ENCODE measurements around the gene TRANK1.
"Not testable (repeated sequence)": the region's sequence is repeated elsewhere in the genome, so short reads cannot be mapped to it uniquely, and the experiment has no call there.

The TRANK1 gene

GRCh38 chr3:36881735-36882134 lies 63.1 kb downstream of the TRANK1 start:
- DNase-seq (no peak), ATAC-seq (replicated peaks) (no peak)
- Mint-ChIP-seq H3K36me3 (ENCODE audit: insufficient read depth) (peaks cover 50% of the 10 kb centered on the region), H3K9me3 (no peaks in the 10 kb centered on the region), H3K27me3 (no peaks in the 10 kb centered on the region), H3K4me1 (ENCODE audit: low read depth in 2 of 2) (peaks cover 19 to 43% of the 10 kb centered on the region in 2 donors), H3K27ac (peak overlapping the region; percentile 24 to 88), H3K4me3 (no peak overlapping the region)

GRCh38 chr3:36879842-36880241 lies 65.0 kb downstream of the TRANK1 start:
- not testable (repeated sequence) for DNase-seq; ATAC-seq (replicated peaks); H3K9me3 Mint-ChIP-seq; H3K27ac Mint-ChIP-seq; H3K27me3 Mint-ChIP-seq; H3K4me3 Mint-ChIP-seq
- peaks cover 32 to 62% of the 10 kb centered on the region in 2 donors for H3K4me1 Mint-ChIP-seq (ENCODE audit: low read depth in 2 of 2)
- H3K36me3 Mint-ChIP-seq (ENCODE audit: insufficient read depth) = peaks cover 39% of the 10 kb centered on the region

- no peaks in the 10 kb centered on the region for H3K9me3 Mint-ChIP-seq
- H3K36me3 Mint-ChIP-seq (ENCODE audit: insufficient read depth) = peaks cover 32% of the 10 kb centered on the region
- H3K4me3 Mint-ChIP-seq = no peak overlapping the region
- peak overlapping the region; percentile 70 to 96 for H3K27ac Mint-ChIP-seq
- no peak for ATAC-seq (replicated peaks)
- H3K27me3 Mint-ChIP-seq = no peaks in the 10 kb centered on the region
- peaks cover 40 to 56% of the 10 kb centered on the region in 2 donors for H3K4me1 Mint-ChIP-seq (ENCODE audit: low read depth in 2 of 2)
- no peak for DNase-seq
Observed at GRCh38 chr3:36877930-36878685, 66.7 kb downstream of the TRANK1 start.

GRCh38 chr3:36876181-36876936 lies 68.5 kb downstream of the TRANK1 start:
- Mint-ChIP-seq H3K36me3 (ENCODE audit: insufficient read depth) (peaks cover 39% of the 10 kb centered on the region), H3K9me3 (no peaks in the 10 kb centered on the region)

GRCh38 chr3:36875397-36875796 lies 69.5 kb downstream of the TRANK1 start:
- peak overlapping the region; percentile 96 for H3K27ac Mint-ChIP-seq
- ATAC-seq (replicated peaks) (no peak), DNase-seq (no peak)
- peak overlapping the region; percentile 78 to 79 for H3K4me3 Mint-ChIP-seq
- no peaks in the 10 kb centered on the region for H3K27me3 Mint-ChIP-seq
- peaks cover 41 to 52% of the 10 kb centered on the region in 2 donors for H3K4me1 Mint-ChIP-seq (ENCODE audit: low read depth in 2 of 2)
- H3K9me3 Mint-ChIP-seq = no peaks in the 10 kb centered on the region
- H3K36me3 Mint-ChIP-seq (ENCODE audit: insufficient read depth) = peaks cover 42% of the 10 kb centered on the region

More at GRCh38 chr3:36876181-36876936, 68.5 kb downstream of the TRANK1 start:
- Mint-ChIP-seq H3K27me3 (no peaks in the 10 kb centered on the region), H3K4me1 (ENCODE audit: low read depth in 2 of 2) (peaks cover 45 to 54% of the 10 kb centered on the region in 2 donors), H3K4me3 (peak overlapping the region; percentile 78 to 79), H3K27ac (peak overlapping the region; percentile 96)
- DNase-seq (peak; percentile 25 to 49 (median 46)), ATAC-seq (replicated peaks) (peak; percentile 91)

- no peak for ATAC-seq (replicated peaks)
- H3K36me3 Mint-ChIP-seq (ENCODE audit: insufficient read depth) = peaks cover 46% of the 10 kb centered on the region
- peak overlapping the region; percentile 96 for H3K27ac Mint-ChIP-seq
Observed at GRCh38 chr3:36874424-36874823, 70.4 kb downstream of the TRANK1 start.

GRCh38 chr3:36871379-36872126 lies 73.3 kb downstream of the TRANK1 start:
- no peak overlapping the region for H3K4me3 Mint-ChIP-seq
- DNase-seq (no peak), ATAC-seq (replicated peaks) (no peak)
- no peaks in the 10 kb centered on the region for H3K9me3 Mint-ChIP-seq
- H3K27ac Mint-ChIP-seq = peak overlapping the region; percentile 79 to 96
- peaks cover 40 to 46% of the 10 kb centered on the region in 2 donors for H3K4me1 Mint-ChIP-seq (ENCODE audit: low read depth in 2 of 2)
- no peaks in the 10 kb centered on the region for H3K27me3 Mint-ChIP-seq
- H3K36me3 Mint-ChIP-seq (ENCODE audit: insufficient read depth) = peaks cover 65% of the 10 kb centered on the region

More at GRCh38 chr3:36874424-36874823, 70.4 kb downstream of the TRANK1 start:
- DNase-seq = no peak
- Mint-ChIP-seq H3K9me3 (no peaks in the 10 kb centered on the region), H3K27me3 (no peaks in the 10 kb centered on the region), H3K4me3 (peak overlapping the region in 1 of 2 donors; percentile 79), H3K4me1 (ENCODE audit: low read depth in 2 of 2) (peaks cover 39 to 51% of the 10 kb centered on the region in 2 donors)

GRCh38 chr3:36868614-36869436 lies 76.0 kb downstream of the TRANK1 start:
- DNase-seq (peak; percentile 33 to 53 (median 37)), ATAC-seq (replicated peaks) (peak; percentile 88)
- Mint-ChIP-seq H3K4me3 (peak overlapping the region in 1 of 2 donors; percentile 38), H3K27ac (peak overlapping the region; percentile 27 to 29), H3K36me3 (ENCODE audit: insufficient read depth) (peaks cover 53% of the 10 kb centered on the region), H3K27me3 (no peaks in the 10 kb centered on the region), H3K4me1 (ENCODE audit: low read depth in 2 of 2) (peaks cover 26 to 41% of the 10 kb centered on the region in 2 donors), H3K9me3 (no peaks in the 10 kb centered on the region)

GRCh38 chr3:36867810-36868209 lies 77.0 kb downstream of the TRANK1 start:
- no peak overlapping the region for H3K27ac Mint-ChIP-seq

GRCh38 chr3:36866368-36866767 lies 78.5 kb downstream of the TRANK1 start:
- peaks cover 23 to 31% of the 10 kb centered on the region in 2 donors for H3K4me1 Mint-ChIP-seq (ENCODE audit: low read depth in 2 of 2)
- H3K27ac Mint-ChIP-seq = peak overlapping the region; percentile 47 to 52
- H3K27me3 Mint-ChIP-seq = no peaks in the 10 kb centered on the region
- peaks cover 54% of the 10 kb centered on the region for H3K36me3 Mint-ChIP-seq (ENCODE audit: insufficient read depth)
- H3K9me3 Mint-ChIP-seq = no peaks in the 10 kb centered on the region
- no peak for DNase-seq
- no peak overlapping the region for H3K4me3 Mint-ChIP-seq
- no peak for ATAC-seq (replicated peaks)

More at GRCh38 chr3:36867810-36868209, 77.0 kb downstream of the TRANK1 start:
- H3K4me1 Mint-ChIP-seq (ENCODE audit: low read depth in 2 of 2) = peaks cover 27 to 41% of the 10 kb centered on the region in 2 donors
- ATAC-seq (replicated peaks) = no peak
- no peak overlapping the region for H3K4me3 Mint-ChIP-seq
- peaks cover 53% of the 10 kb centered on the region for H3K36me3 Mint-ChIP-seq (ENCODE audit: insufficient read depth)
- H3K27me3 Mint-ChIP-seq = no peaks in the 10 kb centered on the region
- DNase-seq = no peak
- no peaks in the 10 kb centered on the region for H3K9me3 Mint-ChIP-seq

- peak overlapping the region; percentile 26 to 35 for H3K27ac Mint-ChIP-seq
- ATAC-seq (replicated peaks) (no peak), DNase-seq (no peak)
- peaks cover 56% of the 10 kb centered on the region for H3K36me3 Mint-ChIP-seq (ENCODE audit: insufficient read depth)
- H3K9me3 Mint-ChIP-seq = no peaks in the 10 kb centered on the region
- peak overlapping the region in 1 of 2 donors; percentile 12 for H3K4me3 Mint-ChIP-seq
- H3K27me3 Mint-ChIP-seq = no peaks in the 10 kb centered on the region
- H3K4me1 Mint-ChIP-seq (ENCODE audit: low read depth in 2 of 2) = peaks cover 27 to 30% of the 10 kb centered on the region in 2 donors
Observed at GRCh38 chr3:36864180-36865053, 80.4 kb downstream of the TRANK1 start.

Data from effector memory CD8-positive, alpha-beta T cell (primary cell).